HepG2 (cell line): ENCODE measurements around the gene WDR26.

ENCODE experiments used
- CBX2 ChIP-seq, 2 experiments: fragments of 200-600 bp in 1 of 2; sonication (generic); formaldehyde crosslinking in 1 of 2; IDR thresholded peaks; 2 replicates each; pipeline versions ENCODE4 v1.7.0 to v1.8.1; 2018 to 2022; ENCODE audit warnings: low read depth in 2 of 2, low read length in 1 of 2, mild to moderate bottlenecking in 1 of 2, missing genetic modification reagents in 1 of 2
- EZH2 ChIP-seq: conservative IDR thresholded peaks from 2 replicates; pipeline ENCODE4 v1.6.1; 2012; ENCODE audit warnings: mild to moderate bottlenecking, low read depth, low read length, moderate library complexity
- FOXM1 ChIP-seq: sonication (generic); formaldehyde crosslinking; IDR thresholded peaks from 2 replicates; pipeline ENCODE4 v1.5.0; 2020; ENCODE audit warnings: missing genetic modification reagents
- HDAC2 ChIP-seq: sonication (generic); formaldehyde crosslinking; IDR thresholded peaks from 2 replicates; pipeline ENCODE4 v1.4.0; 2020; ENCODE audit warnings: missing genetic modification reagents
- KLF12 ChIP-seq: sonication (generic); formaldehyde crosslinking; IDR thresholded peaks from 2 replicates; pipeline ENCODE4 v1.4.0; 2020; ENCODE audit warnings: missing genetic modification reagents, borderline replicate concordance
- MTA3 ChIP-seq: sonication (generic); formaldehyde crosslinking; IDR thresholded peaks from 2 replicates; pipeline ENCODE4 v1.4.0; 2020; ENCODE audit warnings: missing genetic modification reagents
- THAP11 ChIP-seq: IDR thresholded peaks from 2 replicates; pipeline ENCODE4 v1.6.1; 2016; ENCODE audit warnings: missing biosample characterization, missing genetic modification reagents
- TSC22D2 ChIP-seq: sonication (generic); formaldehyde crosslinking; IDR thresholded peaks from 2 replicates; pipeline ENCODE4 v1.5.1; 2020; ENCODE audit warnings: missing genetic modification reagents, mild to moderate bottlenecking, borderline replicate concordance
- ZC3H4 ChIP-seq: sonication (generic); formaldehyde crosslinking; IDR thresholded peaks from 2 replicates; pipeline ENCODE4 v1.4.0; 2020; ENCODE audit warnings: missing genetic modification reagents, borderline replicate concordance
- ZNF510 ChIP-seq: sonication (generic); formaldehyde crosslinking; IDR thresholded peaks from 2 replicates; pipeline ENCODE4 v1.4.0; 2020; ENCODE audit warnings: low read depth, mild to moderate bottlenecking, missing genetic modification reagents
- ZNF703 ChIP-seq: sonication (generic); formaldehyde crosslinking; IDR thresholded peaks from 2 replicates; pipeline ENCODE4 v1.5.1; 2020; ENCODE audit warnings: missing genetic modification reagents, mild to moderate bottlenecking, moderate library complexity, borderline replicate concordance
- TF ChIP-seq, protein P1 (sequence below): sonication (generic); formaldehyde crosslinking; IDR thresholded peaks from 2 replicates; pipeline ENCODE4 v1.5.0; 2020; ENCODE audit warnings: mild to moderate bottlenecking, missing genetic modification reagents, moderate library complexity

DNA sequence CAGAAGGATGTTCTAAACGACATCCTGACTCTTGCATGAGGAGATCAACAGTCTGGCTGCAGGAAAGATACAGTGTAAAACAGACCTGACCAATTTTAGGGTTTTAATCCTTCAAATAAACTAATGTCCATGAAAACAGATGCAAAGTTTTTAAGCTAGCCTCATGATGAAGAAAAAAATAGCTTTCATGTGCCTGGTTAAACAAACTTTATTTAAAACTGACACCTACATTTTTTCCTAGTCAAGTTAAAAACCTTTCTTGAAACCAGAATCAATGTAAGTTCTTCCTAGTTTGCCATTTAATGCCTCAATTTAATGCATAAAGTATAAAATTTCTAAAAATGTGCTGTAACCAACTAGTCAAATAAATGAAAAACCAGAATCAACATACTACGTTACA is 2.9 kb downstream of the WDR26 start:
- TF ChIP-seq ZNF703 (CRISPR knock-in tag) (no peak), HDAC2 (no peak), THAP11 (CRISPR knock-in tag) (no peak), TSC22D2 (no peak), FOXM1 (CRISPR knock-in tag) (no peak), EZH2 (no peak), ZNF510 (CRISPR knock-in tag) (no peak), ZC3H4 (CRISPR knock-in tag) (no peak), KLF12 (CRISPR knock-in tag) (no peak), CBX2 (IDR thresholded peaks at IDR 0.05; ENCODE audit: low read depth, low read length) (no peak), CBX2 (CRISPR knock-in tag; IDR thresholded peaks at IDR 0.05; ENCODE audit: low read depth) (no peak), MTA3 (CRISPR knock-in tag) (no peak)
- TF ChIP-seq, protein P1, sequence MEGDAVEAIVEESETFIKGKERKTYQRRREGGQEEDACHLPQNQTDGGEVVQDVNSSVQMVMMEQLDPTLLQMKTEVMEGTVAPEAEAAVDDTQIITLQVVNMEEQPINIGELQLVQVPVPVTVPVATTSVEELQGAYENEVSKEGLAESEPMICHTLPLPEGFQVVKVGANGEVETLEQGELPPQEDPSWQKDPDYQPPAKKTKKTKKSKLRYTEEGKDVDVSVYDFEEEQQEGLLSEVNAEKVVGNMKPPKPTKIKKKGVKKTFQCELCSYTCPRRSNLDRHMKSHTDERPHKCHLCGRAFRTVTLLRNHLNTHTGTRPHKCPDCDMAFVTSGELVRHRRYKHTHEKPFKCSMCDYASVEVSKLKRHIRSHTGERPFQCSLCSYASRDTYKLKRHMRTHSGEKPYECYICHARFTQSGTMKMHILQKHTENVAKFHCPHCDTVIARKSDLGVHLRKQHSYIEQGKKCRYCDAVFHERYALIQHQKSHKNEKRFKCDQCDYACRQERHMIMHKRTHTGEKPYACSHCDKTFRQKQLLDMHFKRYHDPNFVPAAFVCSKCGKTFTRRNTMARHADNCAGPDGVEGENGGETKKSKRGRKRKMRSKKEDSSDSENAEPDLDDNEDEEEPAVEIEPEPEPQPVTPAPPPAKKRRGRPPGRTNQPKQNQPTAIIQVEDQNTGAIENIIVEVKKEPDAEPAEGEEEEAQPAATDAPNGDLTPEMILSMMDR (CRISPR knock-in tag) = no peak
